NCI-H2029 treated with DMSO at 0.1 percent for 48 hours (cell line): ENCODE data around the gene TLE7.

Experiments used
- DNase-seq: peaks from one replicate; lab custom pipeline; 2025; lab: John Stamatoyannopoulos, UW

TLE7 gene

DNA sequence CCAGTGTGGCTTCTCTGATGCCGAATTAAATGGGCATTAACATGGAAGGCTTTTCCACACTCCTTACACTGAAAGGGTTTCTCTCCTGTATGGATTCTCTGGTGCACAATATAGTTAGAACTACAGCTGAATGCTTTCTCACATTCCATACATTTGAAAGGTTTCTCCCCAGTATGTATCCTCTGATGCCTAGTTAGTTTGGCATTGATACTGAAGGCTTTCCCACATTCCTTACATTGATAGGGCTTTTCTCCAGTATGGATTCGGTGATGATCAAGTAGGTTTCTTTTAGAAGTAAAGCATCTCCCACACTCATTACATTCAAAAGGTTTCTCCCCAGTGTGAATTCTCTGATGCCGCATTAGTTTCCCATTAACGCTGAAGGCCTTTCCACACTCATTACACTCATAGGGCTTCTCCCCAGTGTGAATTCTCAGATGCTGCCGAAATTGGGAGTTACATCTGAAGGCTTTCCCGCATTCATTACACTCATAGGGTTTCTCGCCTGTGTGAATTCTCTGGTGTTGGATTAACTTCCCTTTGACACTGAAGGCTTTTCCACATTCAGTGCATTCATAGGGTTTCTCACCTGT is 6.5 kb upstream of the TLE7 start:
- DNase-seq: no peak

DNA sequence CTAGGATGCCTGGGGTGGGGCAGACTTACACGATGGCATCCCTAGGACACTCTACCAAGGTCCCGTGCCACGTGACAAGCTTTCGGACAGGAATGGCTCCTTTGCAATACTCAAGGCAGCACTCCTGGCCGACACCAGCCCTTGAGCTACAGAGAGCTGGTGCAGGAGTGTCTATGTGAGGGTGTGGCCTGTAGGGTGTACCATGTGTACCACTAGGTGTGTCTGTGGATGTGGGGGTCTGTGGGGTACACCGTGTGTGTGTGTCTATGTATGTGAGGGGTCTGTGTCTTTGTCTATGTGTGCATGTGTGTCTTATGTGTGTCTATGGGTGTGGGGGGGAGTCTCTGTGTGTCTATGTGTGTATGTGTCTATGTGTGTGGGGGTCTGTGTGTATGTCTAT is 1.9 kb upstream of the TLE7 start:
- no peak for DNase-seq

DNA sequence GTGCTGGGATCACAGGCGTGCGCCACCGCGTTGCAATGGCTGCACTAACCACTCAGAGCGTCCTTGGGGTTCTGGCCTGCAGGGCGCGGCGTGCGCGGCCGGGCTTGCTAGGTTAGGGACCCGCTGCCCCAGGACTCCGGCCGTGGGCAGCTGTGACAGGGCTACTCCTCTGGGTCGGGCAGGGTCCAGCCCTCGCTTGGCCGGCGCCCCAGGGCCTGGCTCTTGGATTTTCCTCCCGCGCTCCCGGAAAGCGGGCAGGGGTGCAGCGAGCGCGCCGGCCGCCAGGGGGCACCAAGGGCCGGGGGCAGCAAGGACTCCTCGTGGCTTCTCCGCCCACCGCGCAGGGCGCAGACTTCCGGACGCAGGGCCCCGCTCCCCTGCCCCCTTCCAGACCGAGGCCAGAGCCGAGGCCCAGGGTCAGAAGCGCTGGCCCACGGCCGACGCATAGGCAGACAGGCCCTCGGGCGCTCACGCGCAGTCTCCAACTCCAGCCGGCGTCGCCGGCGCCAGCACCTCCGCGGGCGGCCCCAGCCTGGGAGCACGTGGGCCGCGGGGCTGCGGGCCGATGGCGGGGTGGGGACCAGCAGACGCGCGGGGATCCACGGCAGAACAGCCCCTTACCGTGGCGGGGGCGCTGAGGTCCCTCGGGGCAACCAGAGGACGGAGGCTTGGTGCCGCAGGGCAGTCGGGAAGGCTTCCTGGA is 355 bp downstream of the TLE7 start:
- DNase-seq: no peak

DNA sequence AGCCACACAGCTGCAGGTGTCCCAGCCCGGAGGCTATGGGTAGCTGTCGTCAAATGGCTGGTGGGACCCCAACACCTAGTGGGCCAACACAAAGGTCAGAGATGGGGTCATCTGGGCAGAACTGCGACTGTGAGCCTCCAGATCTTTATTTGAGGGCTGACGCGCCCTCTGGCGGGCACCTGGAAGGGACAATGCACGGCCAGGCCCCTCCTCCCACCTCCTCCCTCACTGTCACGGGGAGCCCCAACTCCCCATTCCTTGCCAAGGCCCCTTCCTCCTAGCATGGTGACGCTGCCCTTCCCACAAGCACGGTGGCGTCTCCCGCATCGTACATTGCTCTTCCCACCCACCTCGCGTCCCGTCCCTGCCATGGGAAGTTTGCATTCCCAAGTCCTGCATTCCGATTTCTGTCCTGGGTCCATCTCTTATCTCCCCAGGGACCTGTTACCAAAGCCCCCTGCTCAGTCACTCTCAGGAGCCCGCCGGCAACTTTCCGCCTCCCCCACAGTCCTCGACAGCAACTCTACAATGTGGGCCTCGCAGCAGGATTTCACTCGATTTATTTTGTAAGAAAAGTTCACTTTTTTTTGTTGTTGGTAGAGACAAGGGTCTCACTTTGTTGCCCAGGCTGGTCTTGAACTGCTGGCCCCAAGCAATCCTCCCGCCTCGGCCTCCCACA is 1.0 kb downstream of the TLE7 start:
- no peak for DNase-seq

- DNase-seq: no peak
Observed at GRCh38 chr16:71439523-71439922, 2.3 kb downstream of the TLE7 start.

DNA sequence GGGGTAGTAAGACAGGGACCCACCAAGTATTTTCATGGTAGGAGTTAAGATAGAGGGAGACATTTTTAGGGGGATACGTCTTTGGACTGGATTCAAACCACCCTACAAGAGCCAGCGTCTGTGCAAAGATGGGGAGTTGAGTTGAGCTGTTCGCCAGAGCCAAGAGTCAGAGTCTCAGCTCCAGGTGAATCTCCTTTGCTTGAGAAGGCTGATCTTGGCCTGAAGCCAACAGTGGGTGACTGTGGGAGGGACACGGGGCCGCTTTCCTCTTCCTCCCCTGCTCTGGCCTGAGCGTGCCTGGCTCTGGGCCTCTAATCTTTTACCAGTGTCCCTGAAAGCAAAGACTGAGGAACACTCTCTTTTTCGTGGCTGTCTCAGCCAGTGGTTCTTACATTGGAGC is 5.4 kb downstream of the TLE7 start:
- DNase-seq: no peak

DNA sequence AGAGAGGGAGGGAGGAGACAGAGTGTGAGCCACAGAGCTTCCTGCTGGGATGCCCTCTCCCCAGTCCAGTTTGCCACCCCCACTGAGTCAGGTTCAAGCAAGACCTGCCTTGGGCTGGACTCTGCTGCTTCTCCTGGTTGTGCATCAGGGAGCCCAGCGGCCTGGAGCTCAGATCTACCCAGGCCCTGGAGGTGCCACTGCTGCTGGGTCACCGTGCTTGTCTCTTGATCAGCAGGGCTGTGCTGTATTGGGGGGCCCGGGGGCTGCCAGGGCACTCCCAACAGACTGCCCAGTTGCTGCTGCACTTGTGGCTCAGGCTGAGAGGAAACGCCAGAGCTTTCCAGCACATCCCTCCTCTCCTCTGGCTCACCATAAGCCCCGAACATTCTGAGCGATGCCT is 8.9 kb downstream of the TLE7 start:
- DNase-seq: no peak

GRCh38 chr16:71431991-71432390 is 9.9 kb downstream of the TLE7 start:
- no peak for DNase-seq

DNA sequence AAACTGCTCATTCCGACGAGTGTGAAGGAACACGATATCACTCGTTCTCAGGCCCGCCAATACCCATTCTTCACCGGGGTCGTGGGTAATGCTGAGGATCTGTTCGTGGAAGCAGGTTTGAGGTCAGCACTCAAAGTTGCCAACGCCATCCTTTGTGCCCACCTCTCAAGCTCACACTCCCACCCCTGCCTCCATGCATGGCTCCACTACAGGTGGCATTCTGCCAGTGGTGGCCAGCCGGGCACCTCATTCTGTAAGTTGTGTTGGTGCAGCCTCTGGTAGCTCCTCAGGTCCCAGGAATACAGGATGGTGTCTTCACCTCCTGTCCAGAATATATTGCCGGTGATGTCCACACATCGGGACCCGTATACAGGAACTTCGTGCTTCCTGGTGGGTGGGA is 10.7 kb downstream of the TLE7 start:
- DNase-seq: no peak

- no peak for DNase-seq
Observed at GRCh38 chr16:71430744-71431143, 11.1 kb downstream of the TLE7 start.

- DNase-seq: no peak
Observed at GRCh38 chr16:71429581-71429980, 12.3 kb downstream of the TLE7 start.

- no peak for DNase-seq
Observed at GRCh38 chr16:71428883-71429282, 13.0 kb downstream of the TLE7 start.

DNA sequence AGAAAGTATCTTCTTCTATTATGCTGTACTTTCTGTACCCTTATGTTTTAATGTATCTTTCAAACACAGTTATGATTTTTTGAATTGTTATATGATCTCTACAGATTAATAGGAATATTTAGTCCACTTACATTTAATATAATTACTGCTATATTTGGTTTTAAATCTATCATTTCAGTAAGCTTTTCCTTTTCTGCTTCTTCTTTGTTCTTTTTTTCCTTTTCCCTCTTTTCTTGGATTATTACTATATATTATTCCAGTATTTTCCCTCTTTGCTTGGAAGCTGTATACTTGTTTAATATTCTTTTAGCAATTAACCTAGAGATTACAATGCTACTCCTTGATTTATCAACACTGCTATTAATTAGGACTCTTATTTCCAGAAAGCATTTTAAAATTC is 13.5 kb downstream of the TLE7 start:
- DNase-seq: no peak

DNA sequence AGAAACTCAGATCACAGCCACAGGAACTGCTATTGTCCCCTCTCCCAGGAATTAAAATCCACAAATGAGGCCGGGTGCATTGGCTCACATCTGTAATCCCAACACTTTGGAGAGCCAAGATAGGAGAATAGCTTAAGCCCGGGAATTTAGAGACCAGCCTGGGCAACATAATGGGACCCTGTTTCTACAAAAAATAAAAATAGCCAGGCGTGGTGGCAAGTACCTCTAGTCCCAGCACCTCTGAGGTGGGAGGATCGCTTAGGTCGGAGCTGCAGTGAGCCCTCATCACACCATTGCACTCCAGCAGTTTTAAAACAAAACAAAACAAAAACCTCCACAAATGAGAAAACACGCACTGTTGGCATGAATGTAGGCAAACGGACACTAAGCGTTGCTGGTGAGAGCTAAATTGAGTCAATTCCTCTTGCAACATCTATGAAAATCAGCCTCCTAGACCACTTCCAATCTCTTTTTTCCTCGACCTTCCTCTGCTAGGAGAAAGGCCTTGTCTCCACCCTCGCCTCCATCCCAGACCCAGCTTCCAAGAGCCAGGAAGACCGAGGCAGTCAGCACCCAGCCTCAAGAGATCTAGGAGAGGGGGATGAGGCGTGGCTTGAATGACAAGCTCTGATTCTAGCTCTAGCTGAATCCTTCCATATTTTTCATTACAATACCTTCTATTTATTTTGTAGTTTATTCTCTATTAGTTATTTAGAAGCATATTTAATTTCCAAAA is 14.8 kb downstream of the TLE7 start:
- no peak for DNase-seq

- no peak for DNase-seq
Observed at GRCh38 chr16:71426069-71426879, 15.6 kb downstream of the TLE7 start.

DNA sequence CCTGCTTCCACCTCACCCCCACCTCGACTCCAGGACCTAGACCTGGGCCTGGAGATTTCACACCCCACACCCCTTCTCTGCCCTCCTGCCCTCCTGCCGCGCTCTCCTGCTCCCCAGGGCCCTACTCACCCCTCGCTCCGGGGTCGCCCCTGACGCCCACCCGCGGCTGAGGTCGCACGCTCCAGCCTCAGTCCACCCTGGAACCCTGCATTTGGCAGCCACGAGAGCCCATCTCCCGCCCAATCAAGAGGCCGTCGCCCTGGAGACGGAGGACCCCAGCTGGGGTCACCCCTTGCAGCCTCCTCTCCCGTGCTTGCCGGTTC is 16.1 kb downstream of the TLE7 start:
- no peak for DNase-seq

GRCh38 chr16:71424626-71425025 is 17.2 kb downstream of the TLE7 start:
- DNase-seq: no peak

DNA sequence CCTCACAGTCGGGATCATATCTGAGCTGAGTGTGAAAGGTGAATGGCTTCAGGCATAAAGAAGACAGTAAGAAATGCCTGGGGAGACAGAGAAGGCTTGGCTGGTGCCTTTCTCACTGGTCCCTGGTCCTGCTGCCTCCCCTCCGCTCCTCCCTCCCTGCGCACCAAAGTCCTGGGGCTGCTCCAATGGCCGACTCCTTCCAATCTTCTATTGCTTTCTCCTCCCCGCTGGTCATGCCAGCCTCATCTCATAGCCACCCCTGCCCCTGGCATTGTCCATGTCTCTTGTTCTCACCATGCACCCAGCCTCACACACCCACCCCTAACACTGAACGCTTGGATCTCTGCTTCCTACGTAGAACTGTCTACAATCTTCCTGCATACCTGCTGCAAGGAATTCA is 18.0 kb downstream of the TLE7 start:
- no peak for DNase-seq

GRCh38 chr16:71423016-71423415 is 18.8 kb downstream of the TLE7 start:
- DNase-seq: no peak

- no peak for DNase-seq
Observed at GRCh38 chr16:71421911-71422310, 19.9 kb downstream of the TLE7 start.

GRCh38 chr16:71414038-71414437 is 27.8 kb downstream of the TLE7 start:
- no peak for DNase-seq

- no peak for DNase-seq
Observed at GRCh38 chr16:71413341-71413740, 28.5 kb downstream of the TLE7 start.
